HFF-Myc (cell line): ENCODE measurements around the gene HEATR5B.

Experiments used
- DNase-seq: peaks from one replicate; pipeline ENCODE4 v3.0.0-alpha.2; 2011; ENCODE audit warnings: low read depth; ENCODE audit errors: extremely low read depth
- H3K4me3 ChIP-seq: replicated peaks from 2 replicates; pipeline ENCODE4 v1.5.1; 2011; ENCODE audit warnings: low read depth, mild to moderate bottlenecking, control low read depth, low read length
- TF ChIP-seq, protein P1 (sequence below): IDR thresholded peaks from 2 replicates; pipeline ENCODE4 v1.5.1; 2012; ENCODE audit warnings: mild to moderate bottlenecking, low read depth, low read length, control low read depth; ENCODE audit errors: missing control alignments

The HEATR5B gene

DNA sequence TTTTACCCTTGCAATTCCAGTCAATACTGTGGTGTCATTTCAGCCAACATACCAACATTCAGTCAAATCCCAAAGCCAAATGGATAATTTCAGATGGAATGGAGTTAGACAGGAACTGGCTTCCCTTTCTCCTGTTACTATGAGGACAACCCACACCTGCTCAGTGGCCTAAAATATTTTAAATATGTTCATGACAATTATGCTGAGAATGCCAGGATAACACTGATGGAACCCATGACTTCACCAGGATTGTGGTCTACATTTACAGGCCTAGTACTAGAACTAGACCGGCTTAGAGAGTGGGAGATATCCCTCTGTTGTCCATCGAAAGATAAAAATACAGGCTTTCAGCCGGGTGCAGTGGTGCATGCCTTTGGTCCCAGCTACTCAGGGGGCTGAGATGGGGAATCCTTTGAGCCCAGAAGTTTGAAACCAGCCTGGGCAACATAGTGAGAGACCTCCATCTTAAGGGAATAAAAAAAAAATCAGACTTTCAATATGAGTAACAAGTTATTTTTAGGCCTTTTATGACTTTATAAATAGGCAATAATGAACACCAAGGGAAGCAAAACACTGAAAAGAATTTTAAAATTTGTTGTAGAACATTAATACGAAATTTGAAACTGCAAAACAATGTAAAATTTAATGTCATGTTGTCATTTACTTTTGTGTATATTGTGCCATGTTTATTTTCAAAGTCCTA, 14.4 kb upstream of the HEATR5B start:
- TF ChIP-seq, protein P1, sequence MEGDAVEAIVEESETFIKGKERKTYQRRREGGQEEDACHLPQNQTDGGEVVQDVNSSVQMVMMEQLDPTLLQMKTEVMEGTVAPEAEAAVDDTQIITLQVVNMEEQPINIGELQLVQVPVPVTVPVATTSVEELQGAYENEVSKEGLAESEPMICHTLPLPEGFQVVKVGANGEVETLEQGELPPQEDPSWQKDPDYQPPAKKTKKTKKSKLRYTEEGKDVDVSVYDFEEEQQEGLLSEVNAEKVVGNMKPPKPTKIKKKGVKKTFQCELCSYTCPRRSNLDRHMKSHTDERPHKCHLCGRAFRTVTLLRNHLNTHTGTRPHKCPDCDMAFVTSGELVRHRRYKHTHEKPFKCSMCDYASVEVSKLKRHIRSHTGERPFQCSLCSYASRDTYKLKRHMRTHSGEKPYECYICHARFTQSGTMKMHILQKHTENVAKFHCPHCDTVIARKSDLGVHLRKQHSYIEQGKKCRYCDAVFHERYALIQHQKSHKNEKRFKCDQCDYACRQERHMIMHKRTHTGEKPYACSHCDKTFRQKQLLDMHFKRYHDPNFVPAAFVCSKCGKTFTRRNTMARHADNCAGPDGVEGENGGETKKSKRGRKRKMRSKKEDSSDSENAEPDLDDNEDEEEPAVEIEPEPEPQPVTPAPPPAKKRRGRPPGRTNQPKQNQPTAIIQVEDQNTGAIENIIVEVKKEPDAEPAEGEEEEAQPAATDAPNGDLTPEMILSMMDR, result no peak
- no peak for DNase-seq
- no peak overlapping the region for H3K4me3 ChIP-seq

DNA sequence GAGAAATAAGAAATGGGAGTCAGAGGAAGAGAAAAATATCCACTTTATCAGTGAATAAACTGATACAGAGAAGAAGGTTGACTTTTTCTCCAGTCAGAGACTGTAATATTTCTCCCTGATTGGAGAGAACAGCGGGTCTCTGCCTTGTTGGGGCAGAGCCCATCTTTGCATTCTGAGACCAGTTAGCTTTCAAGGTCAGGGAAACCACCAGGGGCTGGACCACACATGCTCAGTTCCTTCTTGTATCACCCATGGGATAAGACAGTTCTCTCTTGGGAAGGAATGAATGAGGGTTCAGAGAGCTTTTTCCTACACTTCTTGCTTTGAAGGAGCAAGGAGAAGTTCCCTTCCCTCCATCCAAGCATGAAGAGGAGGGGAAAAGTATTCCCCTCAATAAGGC, 12.4 kb upstream of the HEATR5B start:
- DNase-seq, result no peak
- TF ChIP-seq, protein P1, result no peak
- no peak overlapping the region for H3K4me3 ChIP-seq

DNA sequence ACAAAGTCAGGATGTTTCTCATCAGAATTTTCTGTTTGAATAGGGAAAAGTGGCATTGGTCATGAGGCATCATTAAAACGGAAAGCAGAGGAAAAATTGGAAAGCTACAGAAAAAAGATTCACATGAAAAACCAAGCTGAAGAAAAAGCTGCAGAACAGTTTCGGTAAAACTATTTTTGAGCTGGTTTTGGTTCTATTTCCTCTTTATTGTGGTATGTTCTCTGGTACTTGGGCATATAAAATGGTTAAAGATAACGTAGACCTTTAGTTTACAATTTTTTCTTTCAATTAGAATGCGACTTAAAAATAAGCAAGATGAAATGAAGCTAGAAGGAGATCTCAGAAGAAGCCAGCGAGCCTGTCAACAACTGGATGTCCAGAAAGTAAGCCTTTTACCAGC, 7.7 kb upstream of the HEATR5B start:
- DNase-seq, result no peak
- no peak overlapping the region for H3K4me3 ChIP-seq
- TF ChIP-seq, protein P1, result no peak

DNA sequence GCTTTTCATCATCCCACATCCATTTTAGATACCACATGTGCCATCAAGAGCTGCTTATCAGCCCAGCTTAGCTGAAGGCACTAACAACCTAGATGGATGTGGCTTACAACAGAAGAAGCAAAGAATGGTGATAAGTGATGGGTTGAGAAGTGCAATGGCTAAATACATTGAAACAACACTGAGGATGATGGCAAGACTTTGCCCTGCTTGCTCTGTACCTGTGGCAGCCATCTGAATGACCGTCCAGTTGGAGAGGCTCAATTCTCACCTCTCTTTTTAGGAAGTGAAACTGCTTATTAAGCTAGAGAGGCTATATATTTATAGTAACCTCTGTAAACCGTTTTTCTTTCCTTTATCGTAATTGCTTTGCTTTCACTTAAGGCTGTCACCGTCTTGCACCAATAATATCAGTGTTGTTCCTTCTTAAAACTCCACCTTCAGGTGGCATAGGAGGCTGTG, 5.9 kb upstream of the HEATR5B start:
- no peak for DNase-seq
- no peak overlapping the region for H3K4me3 ChIP-seq
- TF ChIP-seq, protein P1, result no peak

DNA sequence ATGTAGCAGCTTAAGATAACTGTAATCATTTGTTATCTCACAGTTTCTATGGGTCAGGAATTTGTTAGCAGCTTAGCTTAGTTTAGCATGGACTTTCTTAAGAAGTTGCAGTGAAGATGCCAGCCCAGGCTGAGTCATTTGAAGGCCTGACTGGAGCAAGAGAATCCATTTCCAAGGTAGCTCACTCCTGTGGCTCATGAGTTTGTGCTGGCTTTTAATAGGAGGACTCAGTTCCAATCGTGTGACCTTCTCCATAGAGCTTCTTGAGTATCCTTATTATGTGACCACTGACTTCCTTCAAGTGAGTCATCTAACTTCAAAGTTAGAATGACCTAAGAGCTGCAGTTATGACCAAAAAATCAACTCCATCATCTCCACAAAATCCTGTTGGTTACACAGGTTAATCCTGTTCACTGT, 1.6 kb upstream of the HEATR5B start:
- TF ChIP-seq, protein P1, result no peak
- DNase-seq, result peak; percentile 17
- H3K4me3 ChIP-seq, result peak overlapping the region; percentile 81; the same call in 1 of the 2 replicates

DNA sequence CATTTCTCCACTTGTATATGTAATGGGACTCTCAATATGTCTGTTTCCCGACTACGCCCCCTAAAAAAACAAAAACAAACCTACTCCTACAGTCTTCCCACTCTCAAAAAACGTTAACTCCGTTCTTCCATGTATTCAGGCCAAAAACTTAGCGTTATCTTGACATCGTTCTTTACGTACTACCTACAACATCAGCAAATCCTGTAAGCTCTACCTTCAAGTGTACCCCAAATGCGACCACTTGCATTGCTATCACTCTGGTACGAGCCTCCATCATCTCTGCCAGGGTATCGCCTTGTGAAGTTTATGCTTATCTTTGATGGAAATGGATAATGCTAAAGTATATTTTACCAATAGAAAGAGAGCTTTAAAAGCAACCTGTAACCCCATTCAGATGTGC, 625 bp upstream of the HEATR5B start:
- H3K4me3 ChIP-seq, result peak overlapping the region; percentile 81
- TF ChIP-seq, protein P1, result no peak
- no peak for DNase-seq

DNA sequence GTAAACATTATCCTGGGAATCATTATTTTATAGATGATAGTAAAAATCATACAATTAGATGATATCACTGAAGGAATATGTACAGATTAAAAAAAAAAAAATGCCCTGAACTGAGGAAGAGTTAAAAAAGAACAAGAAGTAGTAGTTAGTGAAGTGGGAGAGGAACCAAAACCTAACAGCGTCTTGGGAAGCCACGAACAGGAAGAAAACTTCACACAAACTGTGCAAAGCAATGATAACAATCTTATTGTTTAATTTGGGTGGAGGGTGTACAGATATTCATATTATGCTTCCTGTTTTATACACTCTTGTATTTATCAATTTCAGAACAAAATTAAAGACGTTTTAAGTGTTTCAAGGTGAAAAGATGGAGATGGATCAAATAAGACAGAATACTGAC, 3.5 kb downstream of the HEATR5B start:
- TF ChIP-seq, protein P1, result no peak
- no peak overlapping the region for H3K4me3 ChIP-seq
- DNase-seq, result no peak
